Neural crest cell (in vitro differentiated cells): Measurements from ENCODE around the gene VWA7. TPM values are rescaled to one million over a fixed set of nuclear protein-coding genes. Genes with fewer than 3 reads are reported as not detected.
"Not testable (repeated sequence)": the region's sequence is repeated elsewhere in the genome, so short reads cannot be mapped to it uniquely, and the experiment has no call there.

ENCODE experiments used
- DNase-seq: peaks from one replicate; pipeline ENCODE4 v3.0.0; 2021; ENCODE audit warnings: low read depth, mixed read lengths, low spot score
- H3K27ac Mint-ChIP-seq: one replicate; pipeline ENCODE4 v1.8.0; 2021; ENCODE audit warnings: mild to moderate bottlenecking, mixed read lengths; ENCODE audit not compliant: unreplicated experiment
- H3K27me3 Mint-ChIP-seq: 2 replicates; pipeline ENCODE4 v1.8.0; 2021; ENCODE audit warnings: low read depth, mild to moderate bottlenecking, mixed read lengths
- H3K36me3 Mint-ChIP-seq: 2 replicates; pipeline ENCODE4 v1.8.0; 2021; ENCODE audit warnings: low read depth, mild to moderate bottlenecking, mixed read lengths
- H3K4me1 Mint-ChIP-seq: 2 replicates; pipeline ENCODE4 v1.8.0; 2021; ENCODE audit warnings: mixed read lengths
- H3K4me3 Mint-ChIP-seq: one replicate; pipeline ENCODE4 v1.8.0; 2021; ENCODE audit warnings: mild to moderate bottlenecking, mixed read lengths
- H3K9me3 Mint-ChIP-seq: 2 replicates; pipeline ENCODE4 v1.8.0; 2021; ENCODE audit warnings: mixed read lengths
- total RNA-seq: library from RNA; stranded (reverse); gene quantifications from 2 replicates; pipeline ENCODE4 v1.2.1, GENCODE V29; 2021
- TF ChIP-seq, protein P1 (sequence below): fragments of 200-600 bp; sonication (generic); conservative IDR thresholded peaks from 2 replicates; pipeline ENCODE4 v1.5.0; 2021; ENCODE audit warnings: antibody characterized with exemption, mild to moderate bottlenecking

The VWA7 gene
- total RNA-seq, 1 donor from 2014 or later, result 2.7 TPM

DNA sequence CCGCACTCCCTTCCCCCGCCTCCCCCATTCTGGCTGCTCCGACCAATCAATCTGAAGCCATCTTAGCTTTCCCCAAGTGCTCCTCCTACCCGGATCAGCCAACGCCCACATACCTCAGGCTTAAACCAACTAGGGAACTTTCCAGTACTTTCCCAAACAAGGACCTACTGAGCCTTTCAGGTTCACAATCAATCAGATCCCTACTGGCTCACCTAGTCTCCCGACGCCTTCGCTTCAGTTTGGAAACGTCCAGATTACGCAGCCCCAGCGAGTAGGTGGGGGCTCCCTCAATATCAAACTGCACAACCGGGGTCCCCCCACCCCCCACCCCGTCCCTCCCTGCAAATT lies 37.5 kb upstream of the VWA7 start:
- DNase-seq, result peak; percentile 69
- Mint-ChIP-seq H3K4me1 (peaks cover 35% of the 10 kb centered on the region), H3K27ac (peak overlapping the region; percentile 98), H3K36me3 (peaks cover 15% of the 10 kb centered on the region), H3K27me3 (no peaks in the 10 kb centered on the region), H3K4me3 (peak overlapping the region; percentile 92), H3K9me3 (no peaks in the 10 kb centered on the region)
- TF ChIP-seq, protein P1, sequence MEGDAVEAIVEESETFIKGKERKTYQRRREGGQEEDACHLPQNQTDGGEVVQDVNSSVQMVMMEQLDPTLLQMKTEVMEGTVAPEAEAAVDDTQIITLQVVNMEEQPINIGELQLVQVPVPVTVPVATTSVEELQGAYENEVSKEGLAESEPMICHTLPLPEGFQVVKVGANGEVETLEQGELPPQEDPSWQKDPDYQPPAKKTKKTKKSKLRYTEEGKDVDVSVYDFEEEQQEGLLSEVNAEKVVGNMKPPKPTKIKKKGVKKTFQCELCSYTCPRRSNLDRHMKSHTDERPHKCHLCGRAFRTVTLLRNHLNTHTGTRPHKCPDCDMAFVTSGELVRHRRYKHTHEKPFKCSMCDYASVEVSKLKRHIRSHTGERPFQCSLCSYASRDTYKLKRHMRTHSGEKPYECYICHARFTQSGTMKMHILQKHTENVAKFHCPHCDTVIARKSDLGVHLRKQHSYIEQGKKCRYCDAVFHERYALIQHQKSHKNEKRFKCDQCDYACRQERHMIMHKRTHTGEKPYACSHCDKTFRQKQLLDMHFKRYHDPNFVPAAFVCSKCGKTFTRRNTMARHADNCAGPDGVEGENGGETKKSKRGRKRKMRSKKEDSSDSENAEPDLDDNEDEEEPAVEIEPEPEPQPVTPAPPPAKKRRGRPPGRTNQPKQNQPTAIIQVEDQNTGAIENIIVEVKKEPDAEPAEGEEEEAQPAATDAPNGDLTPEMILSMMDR, result no peak

DNA sequence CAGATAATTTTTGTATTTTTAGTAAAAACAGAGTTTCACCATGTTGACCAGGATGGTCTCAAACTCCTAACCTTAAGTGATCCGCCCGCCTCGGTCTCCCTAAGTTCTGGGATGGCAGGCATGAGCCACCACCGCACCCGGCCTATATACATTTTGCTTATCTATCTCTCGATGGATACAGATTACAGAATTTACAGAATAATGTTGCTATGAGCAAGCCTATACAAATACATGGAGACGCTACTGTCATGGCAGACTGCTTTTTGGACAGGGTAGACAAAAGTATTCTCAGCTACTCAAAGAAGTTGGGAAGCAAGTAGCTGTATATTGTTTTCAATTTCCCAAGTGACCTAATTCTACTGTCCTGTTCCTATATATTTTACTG lies 36.3 kb upstream of the VWA7 start:
- Mint-ChIP-seq H3K27ac (peak overlapping the region; percentile 93), H3K4me1 (peaks cover 31% of the 10 kb centered on the region), H3K27me3 (no peaks in the 10 kb centered on the region), H3K4me3 (peak overlapping the region; percentile 64), H3K9me3 (no peaks in the 10 kb centered on the region), H3K36me3 (peaks cover 12% of the 10 kb centered on the region)
- DNase-seq, result no peak
- TF ChIP-seq, protein P1, result no peak

DNA sequence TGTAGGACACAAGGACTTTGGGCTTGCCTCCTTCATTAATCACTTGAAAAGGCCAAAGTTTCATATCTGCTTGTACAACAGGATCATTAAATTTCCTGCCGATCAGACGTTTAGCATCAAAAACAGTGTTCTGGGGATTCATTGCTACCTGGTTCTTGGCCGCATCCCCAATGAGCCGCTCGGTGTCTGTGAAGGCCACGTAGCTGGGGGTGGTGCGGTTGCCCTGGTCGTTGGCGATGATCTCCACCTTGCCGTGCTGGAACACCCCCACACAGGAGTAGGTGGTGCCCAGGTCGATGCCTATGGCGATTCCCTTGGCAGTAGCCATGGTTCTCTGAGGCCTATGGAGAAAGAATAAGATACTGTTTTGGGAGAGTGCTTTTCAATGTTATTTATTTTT lies 34.5 kb upstream of the VWA7 start:
- no peak overlapping the region for H3K27ac Mint-ChIP-seq
- TF ChIP-seq, protein P1, result no peak
- peaks cover 26% of the 10 kb centered on the region for H3K4me1 Mint-ChIP-seq
- H3K4me3 Mint-ChIP-seq, result no peak overlapping the region
- H3K27me3 Mint-ChIP-seq, result no peaks in the 10 kb centered on the region
- no peaks in the 10 kb centered on the region for H3K9me3 Mint-ChIP-seq
- peaks cover 5% of the 10 kb centered on the region for H3K36me3 Mint-ChIP-seq
- DNase-seq, result no peak

- not testable (repeated sequence) for H3K27me3 Mint-ChIP-seq, H3K36me3 Mint-ChIP-seq, H3K9me3 Mint-ChIP-seq, H3K27ac Mint-ChIP-seq, DNase-seq, H3K4me3 Mint-ChIP-seq
- H3K4me1 Mint-ChIP-seq, result peaks cover 16% of the 10 kb centered on the region
These were observed 31.5 kb upstream of the VWA7 start for GRCh38 chr6:31808599-31808998.

- no peaks in the 10 kb centered on the region for H3K27me3 Mint-ChIP-seq
These were observed 29.5 kb upstream of the VWA7 start, which contains the start of gene LSM2 for GRCh38 chr6:31806470-31807272. Gene LSM2 (minus strand): TSS chr6:31806966. CDS start chr6:31806757, 209 bp downstream.

More at GRCh38 chr6:31806470-31807272, 29.5 kb upstream of the VWA7 start, which contains the start of gene LSM2:
- Mint-ChIP-seq H3K4me1 (peaks cover 18% of the 10 kb centered on the region), H3K9me3 (no peaks in the 10 kb centered on the region), H3K4me3 (peak within 1 kb of the TSS; percentile 94), H3K36me3 (peaks cover 2% of the 10 kb centered on the region), H3K27ac (peak within 1 kb of the TSS; percentile 99)
- TF ChIP-seq, protein P1, result no peak
- DNase-seq, result peak; percentile 98
